H1 (cell line): ENCODE data around the gene RTKN2. TPM values are rescaled to one million over a fixed set of nuclear protein-coding genes. Genes with fewer than 3 reads are reported as not detected.

Source experiments
- CTCF ChIA-PET: fragments of 300-600 bp; sonication (Branson Sonifier 250); formaldehyde crosslinking; loops from one replicate; lab custom pipeline; 2021; ENCODE audit not compliant: partially characterized antibody; lab: Charles Lee
- POLR2A ChIA-PET: fragments of 300-600 bp; sonication (Branson Sonifier 250); formaldehyde crosslinking; loops from one replicate; lab custom pipeline; 2021; ENCODE audit warnings: inconsistent platforms; ENCODE audit not compliant: partially characterized antibody; lab: Charles Lee
- DNase-seq, 2 experiments: peaks; one replicate each; pipeline versions ENCODE4 v3.0.0 to v3.0.0-alpha.2; 2010 to 2022; ENCODE audit warnings: low spot score in 2 of 2, low read depth in 1 of 2, mixed read lengths in 1 of 2
- FAIRE-seq: peaks from 2 replicates; lab custom pipeline; 2011; peaks lifted over from hg19 to GRCh38; lab: Jason Lieb, UNC
- H2AFZ ChIP-seq: 2 replicates; pipeline ENCODE4 v1.8.1; 2012; ENCODE audit warnings: low read length, inconsistent platforms
- H2AK5ac ChIP-seq: 2 replicates; pipeline ENCODE4 v1.6.1; 2013; ENCODE audit warnings: low read depth, low read length
- H2BK120ac ChIP-seq: replicated peaks from 2 replicates; pipeline ENCODE3; 2013; ENCODE audit warnings: low read depth, low read length, inconsistent platforms
- H2BK12ac ChIP-seq: 2 replicates; pipeline ENCODE4 v1.6.1; 2013; ENCODE audit warnings: low read depth, low read length
- H2BK15ac ChIP-seq: 2 replicates; pipeline ENCODE4 v1.6.1; 2013; ENCODE audit warnings: low read length
- H2BK20ac ChIP-seq: 2 replicates; pipeline ENCODE4 v1.6.1; 2013; ENCODE audit warnings: low read length
- H2BK5ac ChIP-seq: 2 replicates; pipeline ENCODE4 v1.6.1; 2013; ENCODE audit warnings: low read depth, low read length
- H3K14ac ChIP-seq: 2 replicates; pipeline ENCODE4 v1.6.1; 2013; ENCODE audit warnings: inconsistent platforms; ENCODE audit not compliant: insufficient read length
- H3K18ac ChIP-seq: 2 replicates; pipeline ENCODE4 v1.6.1; 2013; ENCODE audit warnings: low read length; ENCODE audit errors: extremely low read depth
- H3K23ac ChIP-seq: 2 replicates; pipeline ENCODE4 v1.6.1; 2013; ENCODE audit warnings: inconsistent platforms; ENCODE audit not compliant: insufficient read length
- H3K23me2 ChIP-seq: 2 replicates; pipeline ENCODE4 v1.6.1; 2013; ENCODE audit warnings: low read depth, low read length
- H3K27ac ChIP-seq: 2 replicates; pipeline ENCODE4 v1.6.1; 2011; ENCODE audit warnings: low read depth, low read length, inconsistent platforms
- H3K27me3 ChIP-seq, 4 experiments: replicated peaks in 1 of 4; 1 replicate in 1 of 4; 2 replicates in 3 of 4; pipeline versions ENCODE4 v1.6.1 to v1.8.1; 2011 to 2013; ENCODE audit warnings: low read length in 3 of 4, mild to moderate bottlenecking in 3 of 4, inconsistent platforms in 2 of 4, mixed read lengths in 2 of 4, moderate library complexity in 1 of 4; ENCODE audit not compliant: control insufficient read depth in 3 of 4, insufficient read depth in 3 of 4; ENCODE audit errors: extremely low read depth in 1 of 4
- H3K36me3 ChIP-seq, 4 experiments: 2 replicates each; pipeline versions ENCODE4 v1.6.1 to v1.8.1; 2011 to 2013; ENCODE audit warnings: mild to moderate bottlenecking in 4 of 4, low read length in 3 of 4, moderate library complexity in 2 of 4, control low read depth in 1 of 4, inconsistent platforms in 1 of 4; ENCODE audit not compliant: insufficient read depth in 4 of 4, control insufficient read depth in 2 of 4
- H3K4ac ChIP-seq: replicated peaks from 2 replicates; pipeline ENCODE3; 2013; ENCODE audit warnings: low read length, low read depth, mixed read lengths, inconsistent platforms; ENCODE audit not compliant: insufficient read length
- H3K4me1 ChIP-seq, 4 experiments: replicated peaks in 1 of 4; 1 replicate in 1 of 4; 2 replicates in 3 of 4; pipeline versions ENCODE4 v1.6.1 to v1.8.1; 2011 to 2013; ENCODE audit warnings: low read length in 3 of 4, inconsistent platforms in 2 of 4, mixed read lengths in 1 of 4; ENCODE audit not compliant: insufficient read depth in 4 of 4, control insufficient read depth in 3 of 4
- H3K4me2 ChIP-seq, 2 experiments: 2 replicates each; pipeline versions ENCODE4 v1.6.1 to v1.8.1; 2011 to 2013; ENCODE audit warnings: low read depth in 2 of 2, low read length in 2 of 2, control low read depth in 1 of 2, inconsistent platforms in 1 of 2, mild to moderate bottlenecking in 1 of 2; ENCODE audit not compliant: insufficient read depth in 1 of 2
- H3K4me3 ChIP-seq, 4 experiments: fragments of 200-600, 300-600 bp in 1 of 4; sonication (generic), shearing (Covaris generic), sonication (Bioruptor Twin) in 1 of 4; 2 replicates each; pipeline versions ENCODE4 v1.5.1 to v1.8.1; 2011 to 2016; ENCODE audit warnings: low read length in 4 of 4, low read depth in 3 of 4, control low read depth in 2 of 4, inconsistent platforms in 2 of 4, mild to moderate bottlenecking in 2 of 4, mixed read lengths in 1 of 4, moderate library complexity in 1 of 4; ENCODE audit not compliant: insufficient read depth in 2 of 4; ENCODE audit errors: extremely low read depth in 1 of 4
- H3K56ac ChIP-seq: replicated peaks from 2 replicates; pipeline ENCODE3; 2013; ENCODE audit warnings: low read depth, mild to moderate bottlenecking, mixed read lengths, low read length, inconsistent platforms; ENCODE audit not compliant: insufficient read length
- H3K79me1 ChIP-seq: 2 replicates; pipeline ENCODE4 v1.6.1; 2013; ENCODE audit warnings: low read depth, low read length, control low read depth
- H3K79me2 ChIP-seq, 2 experiments: 2 replicates each; pipeline versions ENCODE4 v1.6.1 to v1.8.1; 2012 to 2013; ENCODE audit warnings: low read length in 2 of 2, mild to moderate bottlenecking in 2 of 2, inconsistent platforms in 1 of 2; ENCODE audit not compliant: insufficient read depth in 2 of 2, control insufficient read depth in 1 of 2
- H3K9ac ChIP-seq, 4 experiments: replicated peaks in 1 of 4; 1 replicate in 1 of 4; 2 replicates in 3 of 4; pipeline versions ENCODE4 v1.6.1 to v1.8.1; 2011 to 2013; ENCODE audit warnings: low read depth in 3 of 4, low read length in 3 of 4, control low read depth in 2 of 4, mild to moderate bottlenecking in 2 of 4, moderate library complexity in 2 of 4, inconsistent platforms in 1 of 4; ENCODE audit errors: extremely low read depth in 1 of 4
- H3K9me3 ChIP-seq, 2 experiments: 2 replicates each; pipeline versions ENCODE4 v1.6.1 to v1.8.1; 2012 to 2013; ENCODE audit warnings: mild to moderate bottlenecking in 2 of 2, moderate library complexity in 2 of 2, control low read depth in 1 of 2, inconsistent platforms in 1 of 2, low read depth in 1 of 2, low read length in 1 of 2, mixed read lengths in 1 of 2; ENCODE audit not compliant: insufficient read depth in 2 of 2
- H4K20me1 ChIP-seq, 2 experiments: replicated peaks in 1 of 2; 2 replicates each; pipeline versions ENCODE3 to v1.8.1; 2011 to 2013; ENCODE audit warnings: inconsistent platforms in 2 of 2, low read length in 2 of 2, mild to moderate bottlenecking in 1 of 2; ENCODE audit not compliant: insufficient read depth in 2 of 2, control insufficient read depth in 1 of 2
- H4K5ac ChIP-seq: 2 replicates; pipeline ENCODE4 v1.6.1; 2013; ENCODE audit warnings: low read length, low read depth, mixed read lengths, inconsistent platforms; ENCODE audit not compliant: insufficient read length
- H4K8ac ChIP-seq: 2 replicates; pipeline ENCODE4 v1.8.0; 2013; ENCODE audit warnings: mild to moderate bottlenecking, moderate library complexity, low read length, inconsistent platforms; ENCODE audit not compliant: insufficient read depth; ENCODE audit errors: extremely low read depth
- H4K91ac ChIP-seq: replicated peaks from 2 replicates; pipeline ENCODE3; 2013; ENCODE audit warnings: low read length, mixed read lengths, inconsistent platforms; ENCODE audit not compliant: insufficient read length
- CREB1 ChIP-seq: IDR thresholded peaks from 2 replicates; pipeline ENCODE4 v1.6.1; 2012; ENCODE audit warnings: inconsistent platforms
- EP300 ChIP-seq, 2 experiments: IDR thresholded peaks; 1 replicate in 1 of 2; 2 replicates in 1 of 2; pipeline ENCODE4 v1.6.1; 2011 to 2012; ENCODE audit warnings: low read depth in 2 of 2, low read length in 2 of 2, mild to moderate bottlenecking in 2 of 2, borderline replicate concordance in 1 of 2, inconsistent platforms in 1 of 2, moderate library complexity in 1 of 2
- GABPA ChIP-seq: IDR thresholded peaks from 2 replicates; pipeline ENCODE4 v1.6.1; 2011; ENCODE audit warnings: mild to moderate bottlenecking, low read length, moderate library complexity, borderline replicate concordance; ENCODE audit not compliant: insufficient read depth
- HDAC6 ChIP-seq: IDR thresholded peaks from one replicate; pipeline ENCODE4 v1.7.1; 2012; ENCODE audit warnings: low read depth, mild to moderate bottlenecking, inconsistent platforms, low read length, moderate library complexity
- PHF8 ChIP-seq: fragments of 200-600 bp; sonication (generic); conservative IDR thresholded peaks from 2 replicates; pipeline ENCODE4 v1.7.1; 2012; ENCODE audit warnings: low read depth, mild to moderate bottlenecking, inconsistent platforms, low read length, moderate library complexity
- RXRA ChIP-seq: IDR thresholded peaks from 2 replicates; pipeline ENCODE4 v1.6.1; 2011; ENCODE audit warnings: low read depth, mild to moderate bottlenecking, low read length, moderate library complexity; ENCODE audit not compliant: insufficient read depth
- SAP30 ChIP-seq: fragments of 300-600 bp; sonication (generic); IDR thresholded peaks from 2 replicates; pipeline ENCODE4 v1.7.1; 2012; ENCODE audit warnings: low read length, moderate library complexity, mild to moderate bottlenecking, inconsistent platforms; ENCODE audit not compliant: insufficient read depth, insufficient replicate concordance
- SIRT6 ChIP-seq: IDR thresholded peaks from one replicate; pipeline ENCODE4 v1.7.1; 2012; ENCODE audit warnings: low read length, inconsistent platforms
- SP1 ChIP-seq: IDR thresholded peaks from 2 replicates; pipeline ENCODE4 v1.6.1; 2011; ENCODE audit warnings: low read depth, low read length
- SP4 ChIP-seq: IDR thresholded peaks from 2 replicates; pipeline ENCODE4 v1.6.1; 2012; ENCODE audit warnings: low read length, inconsistent platforms
- WGBS, 2 experiments: shearing (Covaris generic) in 1 of 2; methylation state at CpG; one replicate each; pipeline versions ENCODE4 v1.1.6 to v1.1.7; 2013 to 2015; ENCODE audit warnings: low lambda C conversion rate in 2 of 2, mixed read lengths in 2 of 2, inconsistent platforms in 1 of 2, low coverage in 1 of 2, missing lambda C conversion rate in 1 of 2; ENCODE audit not compliant: insufficient replicate concordance in 2 of 2, insufficient coverage in 1 of 2, insufficient read length in 1 of 2; ENCODE audit errors: extremely low coverage in 1 of 2, missing lambda C conversion rate in 1 of 2; 5-methylcytosine and 5-hydroxymethylcytosine counted together
- polyA plus RNA-seq, 7 experiments: library from polyadenylated mRNA; depleted of rRNA in 3 of 7; stranded (reverse) in 5 of 7; unstranded in 2 of 7; fragments of >200 nt in 5 of 7; fragments of 200-250 nt in 2 of 7; gene quantifications; 1 replicate in 5 of 7; 2 replicates in 1 of 7; 4 replicates in 1 of 7; pipeline versions ENCODE4 v1.2.1 to v1.2.3, GENCODE V29; 2011 to 2013; ENCODE audit warnings: missing spikeins in 2 of 7, mixed read lengths in 2 of 7
- total RNA-seq: library from RNA; stranded (reverse); fragmentation: NEBNext Ultra II Directional; extraction: Animal tissue kit (Norgen Biotek cat#: 25700); gene quantifications from 2 replicates; pipeline ENCODE4 v1.2.1, GENCODE V29; 2021

RTKN2 gene
- total and polyA plus RNA-seq, 2 of the 8 experiments (the other 6 are each of a cell fraction or from before 2014, with no cell fraction given) = 5.1 to 24.6 TPM

GRCh38 chr10:62163024-62163423 lies 105.6 kb downstream of the RTKN2 start:
- Histone ChIP-seq H3K79me1 (no peaks in the 10 kb centered on the region), H2AK5ac (no peak overlapping the region), H3K27ac (no peak overlapping the region), H3K9me3 (no peaks in the 10 kb centered on the region), H3K23me2 (no peaks in the 10 kb centered on the region), H3K4me3 (no peak overlapping the region), H2BK20ac (no peak overlapping the region), H4K5ac (no peak overlapping the region), H3K36me3 (no peaks in the 10 kb centered on the region), H4K20me1 (no peaks in the 10 kb centered on the region), H3K14ac (no peak overlapping the region), H3K18ac (no peak overlapping the region), H2BK15ac (no peak overlapping the region), H3K4me1 (no peaks in the 10 kb centered on the region; a peak in 1 of 7 replicates), H3K4me2 (no peak overlapping the region), H4K8ac (no peak overlapping the region), H2AFZ (no peak overlapping the region), H3K56ac (no peak overlapping the region), H2BK12ac (no peak overlapping the region), H4K91ac (no peak overlapping the region), H3K4ac (no peak overlapping the region), H2BK5ac (no peak overlapping the region), H3K79me2 (no peaks in the 10 kb centered on the region), H3K27me3 (no peaks in the 10 kb centered on the region), H3K9ac (no peak overlapping the region), H3K23ac (no peak overlapping the region), H2BK120ac (no peak overlapping the region)
- 88% methylated on average over 2 of the region's 2 CpGs; no CpG with 5 or more reads in 1 of the 2 experiments for WGBS, 2 experiments
- FAIRE-seq (no peak), DNase-seq (no peak)
- CTCF ChIA-PET = no interaction called here
- POLR2A ChIA-PET = no interaction called here
- TF ChIP-seq SIRT6 = no peak
- no peak for TF ChIP-seq RXRA
- TF ChIP-seq CREB1 = no peak
- TF ChIP-seq GABPA = no peak
- no peak for TF ChIP-seq PHF8
- TF ChIP-seq HDAC6 = no peak
- no peak for TF ChIP-seq SP4
- TF ChIP-seq SP1 = no peak
- no peak for TF ChIP-seq SAP30
- no peak for TF ChIP-seq EP300 (IDR thresholded peaks at IDR 0.05; ENCODE audit: borderline replicate concordance in 1 of 2, low read depth in 2 of 2, low read length in 2 of 2)
